OCI-LY1 (cell line): Measurements from ENCODE around the gene POLE4.

Experiments used
- CTCF ChIP-seq: fragments of 200-600 bp; sonication (generic), shearing (Covaris generic); IDR thresholded peaks from 2 replicates; pipeline ENCODE4 v1.5.1; 2017; ENCODE audit warnings: mild to moderate bottlenecking, antibody characterized with exemption, low read length, moderate library complexity, mixed read lengths
- EZH2 ChIP-seq: fragments of 200-600 bp; sonication (generic), shearing (Covaris generic); IDR thresholded peaks from 2 replicates; pipeline ENCODE4 v1.8.0; 2017; ENCODE audit warnings: borderline replicate concordance, mixed run types, mild to moderate bottlenecking, antibody characterized with exemption, low read length, moderate library complexity, mixed read lengths

GRCh38 chr2:74931940-74932339 is 26.5 kb upstream of the POLE4 start:
- TF ChIP-seq CTCF = no peak
- no peak for TF ChIP-seq EZH2
